Osteoblast (primary cell): ENCODE measurements around the gene OR51A7. TPM values are rescaled to one million over a fixed set of nuclear protein-coding genes. Genes with fewer than 3 reads are reported as not detected.

Experiments used
- DNase-seq: peaks from one replicate; pipeline ENCODE4 v3.0.0; 2011; ENCODE audit warnings: low spot score, mixed read lengths; ENCODE audit not compliant: insufficient read length; ENCODE audit errors: missing footprints
- H2AFZ ChIP-seq: 2 replicates; pipeline ENCODE4 v1.6.0; 2011; ENCODE audit warnings: mild to moderate bottlenecking, low read length
- H3K27ac ChIP-seq: 2 replicates; pipeline ENCODE4 v1.5.1; 2011; ENCODE audit warnings: mild to moderate bottlenecking, low read depth, low read length, moderate library complexity
- H3K27me3 ChIP-seq: 2 replicates; pipeline ENCODE4 v1.6.0; 2012; ENCODE audit warnings: mild to moderate bottlenecking, control low read depth, inconsistent platforms, low read length, moderate library complexity; ENCODE audit not compliant: insufficient read depth
- H3K36me3 ChIP-seq: 2 replicates; pipeline ENCODE4 v1.5.1; 2011; ENCODE audit warnings: mild to moderate bottlenecking, low read length, control low read depth, moderate library complexity; ENCODE audit not compliant: insufficient read depth
- H3K4me1 ChIP-seq: 2 replicates; pipeline ENCODE4 v1.5.1; 2011; ENCODE audit warnings: mild to moderate bottlenecking, low read length, control low read depth, moderate library complexity; ENCODE audit not compliant: insufficient read depth
- H3K4me2 ChIP-seq: 2 replicates; pipeline ENCODE4 v1.6.0; 2011; ENCODE audit warnings: mild to moderate bottlenecking, low read length; ENCODE audit not compliant: insufficient read depth
- H3K4me3 ChIP-seq: fragments of 200-600 bp; sonication (generic); 3 replicates; pipeline ENCODE4 v1.5.1; 2012; ENCODE audit warnings: mild to moderate bottlenecking, low read length, inconsistent platforms; ENCODE audit not compliant: insufficient read depth
- H3K79me2 ChIP-seq: 2 replicates; pipeline ENCODE4 v1.6.0; 2012; ENCODE audit warnings: mild to moderate bottlenecking, low read length, control low read depth, inconsistent platforms; ENCODE audit not compliant: insufficient read depth
- H3K9me3 ChIP-seq: 2 replicates; pipeline ENCODE4 v1.5.1; 2011; ENCODE audit warnings: low read depth, low read length, control low read depth
- H4K20me1 ChIP-seq: 2 replicates; pipeline ENCODE4 v1.6.0; 2012; ENCODE audit warnings: mild to moderate bottlenecking, low read length, control low read depth; ENCODE audit not compliant: insufficient read depth
- CTCF ChIP-seq: IDR thresholded peaks from 2 replicates; pipeline ENCODE4 v1.5.1; 2011; ENCODE audit warnings: mild to moderate bottlenecking, low read depth, low read length, moderate library complexity; ENCODE audit errors: extremely low read depth
- total RNA-seq: library from RNA; depleted of rRNA; stranded (reverse); fragments of >200 nt; gene quantifications from 2 replicates; pipeline ENCODE4 v1.2.3, GENCODE V29; 2012

OR51A7 gene
- total RNA-seq, 1 donor: not detected

- Histone ChIP-seq H3K4me2 (no peak overlapping the region), H3K9me3 (no peaks in the 10 kb centered on the region), H4K20me1 (no peaks in the 10 kb centered on the region), H3K27me3 (no peaks in the 10 kb centered on the region), H3K27ac (no peak overlapping the region), H2AFZ (no peak overlapping the region), H3K79me2 (no peaks in the 10 kb centered on the region), H3K4me3 (no peak overlapping the region), H3K36me3 (no peaks in the 10 kb centered on the region), H3K4me1 (peaks cover 5% of the 10 kb centered on the region)
- TF ChIP-seq CTCF: no peak
- no peak for DNase-seq
These were observed 19.2 kb upstream of the OR51A7 start for GRCh38 chr11:4884361-4884760.

GRCh38 chr11:4886186-4886585 lies 17.4 kb upstream of the OR51A7 start:
- H2AFZ ChIP-seq: no peak overlapping the region
- no peak for DNase-seq
- TF ChIP-seq CTCF: no peak
- H3K36me3 ChIP-seq: no peaks in the 10 kb centered on the region
- H3K4me1 ChIP-seq: peaks cover under 1% of the 10 kb centered on the region
- H3K27ac ChIP-seq: no peak overlapping the region
- H3K4me3 ChIP-seq: no peak overlapping the region
- H3K9me3 ChIP-seq: no peaks in the 10 kb centered on the region
- no peaks in the 10 kb centered on the region for H3K79me2 ChIP-seq
- no peaks in the 10 kb centered on the region for H4K20me1 ChIP-seq
- no peak overlapping the region for H3K4me2 ChIP-seq
- H3K27me3 ChIP-seq: no peaks in the 10 kb centered on the region

GRCh38 chr11:4887591-4887990 lies 16.0 kb upstream of the OR51A7 start:
- no peak overlapping the region for H3K27ac ChIP-seq
- H2AFZ ChIP-seq: no peak overlapping the region
- DNase-seq: no peak
- no peak overlapping the region for H3K4me2 ChIP-seq
- H3K79me2 ChIP-seq: no peaks in the 10 kb centered on the region
- H3K9me3 ChIP-seq: no peaks in the 10 kb centered on the region
- TF ChIP-seq CTCF: no peak
- no peaks in the 10 kb centered on the region for H4K20me1 ChIP-seq
- H3K4me1 ChIP-seq: no peaks in the 10 kb centered on the region
- H3K4me3 ChIP-seq: no peak overlapping the region
- H3K27me3 ChIP-seq: no peaks in the 10 kb centered on the region
- H3K36me3 ChIP-seq: no peaks in the 10 kb centered on the region

GRCh38 chr11:4890279-4890678 lies 13.3 kb upstream of the OR51A7 start:
- TF ChIP-seq CTCF: no peak
- no peak overlapping the region for H2AFZ ChIP-seq
- no peak overlapping the region for H3K4me3 ChIP-seq
- H3K27ac ChIP-seq: no peak overlapping the region
- no peaks in the 10 kb centered on the region for H3K27me3 ChIP-seq
- no peaks in the 10 kb centered on the region for H3K9me3 ChIP-seq
- H4K20me1 ChIP-seq: no peaks in the 10 kb centered on the region
- no peak for DNase-seq
- no peaks in the 10 kb centered on the region for H3K79me2 ChIP-seq
- H3K4me1 ChIP-seq: no peaks in the 10 kb centered on the region
- no peak overlapping the region for H3K4me2 ChIP-seq
- H3K36me3 ChIP-seq: no peaks in the 10 kb centered on the region
